Epidermal melanocyte (primary cell): ENCODE measurements around the gene MPPED2.

Source experiments
- DNase-seq: peaks from one replicate; pipeline ENCODE4 v3.0.0; 2011; ENCODE audit warnings: low spot score; ENCODE audit not compliant: insufficient read length

MPPED2 gene

DNA sequence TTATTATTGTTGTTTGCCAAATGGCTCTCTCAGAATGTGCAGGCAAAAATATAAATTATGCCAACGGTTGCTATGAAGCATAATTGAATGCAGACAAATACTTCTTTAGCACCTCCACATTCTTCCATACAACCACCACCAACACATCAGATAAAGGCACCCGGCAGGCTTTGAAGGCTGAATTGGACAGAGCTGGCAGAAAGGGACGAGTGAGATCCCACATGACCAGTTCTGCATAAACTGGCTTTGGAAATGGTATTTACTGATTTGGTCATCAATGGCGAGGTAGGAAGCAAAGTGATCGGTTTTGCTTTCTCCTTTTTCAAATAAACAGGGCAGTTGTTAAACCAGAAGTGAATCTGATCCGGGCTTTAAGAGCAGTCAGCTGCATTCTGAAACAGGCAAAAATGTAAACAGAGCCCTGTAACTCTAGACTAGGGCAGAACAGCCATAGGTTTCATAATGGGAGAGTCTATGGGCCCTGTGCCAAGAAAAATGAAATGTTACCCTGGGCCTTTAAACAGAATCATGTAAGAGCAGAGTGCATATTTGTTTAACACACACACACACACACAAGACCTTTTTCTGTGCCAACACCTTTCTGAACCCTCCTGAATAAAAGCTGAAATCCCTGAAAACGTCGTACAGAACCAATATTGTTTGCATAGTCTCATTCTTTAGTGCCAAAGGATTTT, 97.7 kb downstream of the MPPED2 start:
- no peak for DNase-seq

DNA sequence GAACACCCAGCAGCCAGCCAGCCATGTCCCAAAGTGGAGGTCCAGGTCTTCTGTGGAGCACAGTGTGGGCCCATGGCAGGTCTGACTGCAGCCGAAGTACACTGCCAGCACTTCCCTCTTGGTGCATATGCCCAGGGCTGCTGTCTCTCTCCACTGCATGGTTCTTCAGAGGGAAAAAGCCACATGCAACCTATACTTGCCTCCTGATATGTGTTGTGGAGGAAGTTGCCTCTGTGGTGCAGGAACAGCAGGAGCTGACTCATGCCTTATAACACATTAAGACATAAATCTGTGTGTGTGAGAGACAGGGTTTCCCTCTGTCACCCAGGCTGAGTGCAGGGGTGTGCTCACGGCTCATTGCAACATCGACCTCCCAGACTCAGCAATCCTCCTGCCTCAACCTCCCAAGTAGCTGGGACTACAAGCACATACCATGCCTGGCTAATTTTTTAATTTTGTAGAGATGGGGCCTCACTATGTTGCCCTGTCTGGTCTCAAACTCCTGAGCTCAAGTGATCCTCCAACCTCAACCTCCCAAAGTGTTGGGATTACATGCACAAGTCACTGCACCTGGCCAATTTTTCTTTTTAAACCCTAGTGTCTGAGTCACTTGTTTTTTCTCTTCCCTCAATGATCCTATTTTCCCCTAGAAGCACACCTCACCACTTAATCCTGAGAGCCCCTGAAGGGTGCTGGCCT, 98.8 kb downstream of the MPPED2 start:
- no peak for DNase-seq

DNA sequence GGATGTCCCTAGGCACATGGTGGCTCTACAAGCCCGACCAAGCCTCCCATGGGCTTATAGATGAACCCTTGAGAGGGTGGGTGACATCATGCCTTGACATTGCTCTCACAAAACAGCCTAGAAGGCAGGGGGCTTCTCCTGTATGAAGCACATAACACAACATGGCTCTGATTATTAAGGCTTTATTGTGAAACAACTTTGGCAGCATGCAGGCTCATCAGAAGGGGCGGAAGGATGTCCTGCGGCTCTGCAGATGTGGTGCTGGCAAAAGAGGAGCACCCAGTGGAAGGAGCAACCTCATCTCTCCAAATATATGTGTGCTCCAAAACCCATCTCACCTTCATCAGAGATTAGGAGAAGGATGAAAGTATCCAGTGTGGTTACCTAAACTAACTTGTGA, 100.4 kb downstream of the MPPED2 start:
- no peak for DNase-seq

DNA sequence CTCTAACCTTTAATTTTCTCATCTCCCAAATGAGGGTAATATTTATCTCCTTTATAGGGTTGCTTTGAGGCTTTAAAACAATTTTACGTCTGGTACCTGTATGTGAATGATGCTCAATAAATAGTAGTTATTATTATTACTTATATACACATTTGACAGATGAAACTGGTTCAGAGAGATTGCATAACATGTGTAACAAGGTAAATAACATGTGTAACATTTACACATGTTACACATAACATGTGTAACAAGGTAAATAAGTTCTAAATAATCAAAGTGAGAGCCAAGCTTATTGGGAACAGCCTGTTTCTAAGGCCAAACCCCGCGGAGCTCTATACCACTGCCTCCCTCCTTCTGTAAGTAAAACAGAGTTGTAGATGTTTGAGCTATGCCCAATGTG, 100.9 kb downstream of the MPPED2 start:
- DNase-seq, result no peak

DNA sequence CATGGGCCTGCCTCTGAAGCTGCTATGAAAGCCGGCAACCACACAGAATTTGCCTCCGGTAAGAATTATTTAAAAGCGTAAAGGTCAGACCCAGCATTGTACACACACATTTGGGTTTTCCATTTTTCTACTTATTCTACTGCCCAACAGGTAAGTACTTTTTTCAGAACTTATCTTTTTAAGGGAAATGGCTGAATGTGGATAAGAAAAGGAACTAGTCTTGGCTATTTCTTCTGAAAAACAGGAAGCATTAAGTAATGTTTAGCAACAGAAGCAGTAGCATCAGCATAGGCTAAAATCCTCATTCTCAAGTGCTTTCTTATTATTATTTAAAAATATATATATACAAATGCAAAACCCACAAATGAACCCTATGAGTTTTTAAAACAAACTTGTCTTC, 103.1 kb downstream of the MPPED2 start:
- DNase-seq, result no peak

DNA sequence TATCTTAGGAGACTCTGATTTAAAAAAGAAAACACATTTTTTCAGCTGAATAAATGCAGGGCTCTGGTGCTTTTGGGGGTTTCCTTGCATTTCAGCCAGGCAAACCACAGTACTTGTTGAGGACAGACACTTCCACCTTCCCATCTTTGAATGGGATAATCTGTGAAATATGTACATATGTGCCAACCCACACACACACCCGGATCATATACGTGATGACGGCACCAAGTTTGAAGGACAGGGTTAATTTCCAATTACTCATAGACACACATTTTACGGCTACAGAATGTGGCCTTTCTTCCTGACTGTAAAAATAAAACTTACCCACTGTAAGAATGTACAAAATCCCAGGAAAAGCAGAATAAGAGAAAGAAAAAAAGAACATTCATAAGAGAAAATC, 104.4 kb downstream of the MPPED2 start:
- DNase-seq, result no peak

DNA sequence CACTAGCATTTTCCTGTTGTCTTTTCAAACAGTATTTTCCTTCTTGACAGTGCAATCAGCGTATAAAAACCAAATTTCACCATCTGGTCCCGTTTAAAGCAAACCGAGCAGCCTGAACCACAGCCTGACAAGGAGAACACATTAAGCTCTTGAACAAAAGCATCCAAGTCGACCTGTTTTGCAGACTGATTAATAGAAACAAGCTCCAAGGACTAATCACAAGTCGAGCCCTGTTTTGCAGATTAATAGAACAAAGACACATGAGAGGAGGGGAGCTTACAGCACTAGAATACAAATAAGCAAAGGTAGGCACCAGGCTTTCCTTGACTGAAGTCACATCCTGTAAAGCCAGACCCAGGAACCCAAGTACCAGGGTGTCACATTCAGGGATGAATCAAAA, 104.8 kb downstream of the MPPED2 start:
- no peak for DNase-seq

DNA sequence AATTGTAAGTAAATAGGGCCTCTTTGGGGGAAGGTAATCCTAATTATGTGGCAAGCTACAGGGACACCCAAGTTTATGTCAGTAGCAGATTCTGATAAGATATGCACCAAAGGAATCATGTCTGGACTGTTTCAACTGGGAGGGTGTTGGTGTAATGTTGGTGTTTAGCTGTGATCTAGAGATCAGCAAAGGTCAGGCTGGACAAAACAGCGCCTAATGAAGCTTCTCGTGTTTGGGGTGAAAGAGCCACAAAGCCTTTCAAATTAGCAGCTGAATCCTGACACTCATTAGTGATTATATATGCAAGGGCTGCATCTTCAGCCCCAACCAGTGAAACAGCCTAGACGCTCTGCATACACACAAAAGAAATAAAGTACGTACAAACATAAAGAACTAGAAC, 106.3 kb downstream of the MPPED2 start:
- DNase-seq, result no peak

DNA sequence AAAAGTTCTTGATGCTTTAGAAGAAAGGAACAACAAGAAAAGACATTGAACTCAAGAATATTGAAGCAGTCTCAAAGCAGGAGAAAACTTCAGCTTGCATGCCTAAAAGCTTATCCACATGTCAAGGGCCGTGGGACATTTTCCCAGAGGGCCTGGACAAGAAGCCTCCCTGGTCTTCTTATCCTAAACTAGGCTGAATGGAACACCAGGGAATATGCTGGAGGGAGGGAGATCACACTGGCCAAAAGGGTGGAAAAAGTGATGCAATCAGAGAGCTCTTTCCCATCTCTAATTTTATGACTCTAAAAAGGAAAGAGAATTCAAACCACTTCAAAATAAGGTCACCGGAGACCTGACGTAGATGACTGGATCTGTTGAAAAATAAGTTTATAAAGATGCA, 107.2 kb downstream of the MPPED2 start:
- DNase-seq, result no peak

DNA sequence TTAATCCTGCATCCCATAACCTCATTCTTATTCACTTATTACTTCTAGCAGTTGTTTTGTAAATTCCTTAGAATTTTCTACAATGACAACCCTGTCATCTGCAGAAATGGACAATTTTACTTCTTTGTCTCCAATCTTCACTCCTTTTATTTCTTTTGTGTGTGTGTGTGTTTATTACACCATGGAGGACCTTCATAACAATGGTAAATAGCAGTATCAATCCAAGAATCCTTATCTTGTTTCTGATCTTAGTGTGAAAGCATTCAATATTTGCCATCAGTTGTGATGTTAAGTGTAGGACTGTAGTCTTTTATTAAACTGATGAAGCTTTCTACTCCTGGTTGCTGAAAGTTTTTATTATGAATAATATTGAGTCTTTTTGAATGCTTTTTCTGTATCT, 109.1 kb downstream of the MPPED2 start:
- DNase-seq, result no peak

DNA sequence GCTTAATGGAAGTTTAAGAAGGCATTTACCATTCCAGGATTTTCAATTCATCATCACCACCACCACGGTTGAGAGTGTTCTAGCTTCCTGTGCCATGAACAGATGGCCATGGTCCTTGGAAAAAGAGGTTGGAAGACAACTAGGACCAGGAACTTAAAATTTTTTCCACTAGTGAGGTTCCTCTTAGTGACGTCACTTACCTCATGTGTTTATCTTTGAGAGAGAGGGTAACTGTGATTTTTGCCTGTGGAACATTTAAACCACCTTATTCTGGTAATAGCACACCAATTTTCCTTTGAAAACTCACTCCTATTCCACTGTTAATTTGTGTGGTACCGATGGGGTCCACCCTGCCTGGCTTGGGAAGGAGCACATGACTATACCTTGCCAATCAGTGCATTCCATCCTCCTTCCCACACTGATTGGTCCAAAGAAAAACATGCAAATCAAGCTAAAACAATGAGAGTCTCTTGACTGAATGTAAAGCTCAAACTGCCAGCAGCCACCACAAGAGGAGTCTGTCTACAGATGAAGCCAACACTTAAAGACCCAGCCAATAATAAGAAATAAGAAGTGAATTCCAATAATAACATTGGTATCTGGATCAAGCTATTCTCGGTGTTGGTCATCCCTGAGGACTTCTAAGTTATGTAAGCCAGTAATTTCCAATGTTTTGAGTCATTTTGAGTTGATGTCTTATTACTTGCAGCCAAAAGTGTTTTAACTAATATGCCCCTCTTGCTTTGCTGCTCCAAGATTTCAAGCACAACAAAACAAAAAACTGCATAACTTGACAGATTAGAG, 111.8 kb downstream of the MPPED2 start:
- no peak for DNase-seq

DNA sequence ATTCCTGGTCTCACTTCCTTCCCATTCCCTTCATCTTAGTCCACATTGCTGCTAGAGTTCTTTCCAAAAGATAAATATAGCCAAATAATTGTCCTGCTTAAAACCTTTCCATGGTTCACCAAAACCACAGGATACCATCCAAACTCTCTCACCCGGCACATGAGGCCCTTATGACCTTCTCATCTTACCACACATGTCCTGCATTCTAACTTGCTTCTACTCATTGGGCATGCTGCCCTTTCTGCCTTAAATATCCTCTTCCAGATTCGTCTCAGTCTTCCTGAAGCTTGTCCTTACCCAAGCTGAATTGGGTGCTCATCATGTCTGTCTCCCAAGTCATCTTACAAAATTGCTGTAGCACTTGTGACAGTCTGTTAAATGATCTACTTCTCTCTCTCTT, 114.9 kb downstream of the MPPED2 start:
- no peak for DNase-seq

DNA sequence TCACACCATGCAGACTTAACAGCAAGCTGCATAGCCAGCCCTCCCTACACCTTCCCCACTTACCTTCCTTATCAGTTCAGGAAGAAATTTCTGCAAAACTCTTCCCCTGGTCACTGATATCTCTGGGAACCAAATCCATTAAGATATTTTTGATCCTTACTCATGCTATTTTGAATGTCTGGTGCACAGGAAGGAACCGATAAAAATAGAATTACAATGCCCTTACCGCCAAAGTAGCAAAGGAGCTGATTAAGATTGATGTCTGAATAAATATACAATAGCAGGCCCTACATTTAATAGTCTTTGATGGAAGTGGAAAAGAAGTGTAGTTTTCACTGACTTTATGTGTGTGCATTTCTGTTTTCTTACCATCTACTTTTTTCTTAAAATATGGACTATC, 117.3 kb downstream of the MPPED2 start:
- no peak for DNase-seq

DNA sequence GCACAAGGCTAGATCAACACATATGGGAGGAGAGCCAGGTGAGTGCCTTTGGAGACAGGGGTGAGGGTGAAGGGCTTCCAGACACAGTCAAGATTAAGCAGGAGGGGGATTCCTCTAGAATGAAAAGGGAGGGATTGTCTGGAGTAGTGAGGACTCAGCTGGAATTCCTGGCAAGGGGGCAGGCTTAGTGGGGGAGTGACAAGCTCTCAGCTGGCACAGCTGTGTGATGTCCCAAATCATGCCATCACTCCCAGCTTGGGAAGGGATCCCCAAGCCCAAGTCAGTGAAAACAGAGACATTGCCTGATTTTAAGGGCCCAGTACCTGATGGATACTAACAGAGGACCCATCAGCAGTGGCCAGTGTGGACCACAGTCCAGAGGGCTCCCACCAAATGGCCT, 119.0 kb downstream of the MPPED2 start:
- no peak for DNase-seq

DNA sequence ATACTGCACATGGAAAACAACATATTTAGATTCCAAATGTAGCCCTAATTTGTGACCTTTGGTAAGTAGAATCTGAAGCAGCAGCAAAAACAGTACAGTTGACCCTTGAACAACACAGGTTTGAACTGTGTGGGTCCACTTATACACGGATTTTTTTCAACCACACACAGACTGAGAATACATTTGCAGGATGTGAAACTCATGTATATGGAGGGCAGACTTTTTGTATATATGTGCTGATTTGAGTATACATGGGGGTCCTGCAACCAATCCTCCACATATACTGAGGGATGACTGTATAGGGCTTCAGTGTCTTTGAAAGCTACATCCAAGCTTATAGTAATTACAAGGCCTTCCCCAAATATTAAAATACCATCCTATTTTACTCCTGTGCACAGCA, 120.5 kb downstream of the MPPED2 start:
- no peak for DNase-seq

DNA sequence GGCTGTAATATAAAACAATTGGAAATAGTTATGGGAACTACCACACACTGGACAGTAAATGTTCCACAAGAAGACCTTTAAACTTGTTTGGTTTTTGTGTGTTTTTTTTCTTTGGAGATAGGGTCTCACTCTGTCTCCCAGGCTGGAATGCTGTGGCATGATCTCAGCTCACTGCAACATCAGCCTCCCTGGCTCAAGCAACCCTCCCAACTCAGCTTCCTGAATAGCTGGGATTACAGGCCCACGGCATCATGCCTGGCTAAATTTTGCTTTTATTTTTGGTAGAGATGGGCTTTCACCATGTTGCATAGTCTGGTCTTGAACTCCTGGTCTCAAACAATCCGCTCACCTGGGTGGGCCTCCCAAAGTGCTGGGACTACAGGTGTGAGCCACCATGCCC, 121.0 kb downstream of the MPPED2 start:
- no peak for DNase-seq

DNA sequence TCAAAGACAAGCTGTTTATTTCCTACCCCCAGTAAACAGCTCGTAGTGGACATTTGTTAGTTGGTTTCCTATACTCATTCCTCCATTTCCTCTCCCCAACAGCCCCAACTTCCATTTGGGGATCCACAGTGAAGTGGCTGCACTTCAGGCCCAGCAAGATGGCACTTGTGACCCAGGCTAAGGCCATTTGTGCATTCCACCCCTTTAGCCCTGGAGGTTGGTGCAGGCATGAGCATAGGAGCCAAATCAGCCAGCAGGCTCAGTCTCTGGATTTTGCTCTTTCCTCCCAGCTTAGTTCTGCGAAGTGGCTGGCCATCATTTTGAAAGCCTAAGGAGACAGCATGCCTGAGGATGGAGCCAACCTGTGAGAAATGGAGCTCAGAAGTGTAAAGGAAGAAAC, 122.9 kb downstream of the MPPED2 start:
- no peak for DNase-seq

DNA sequence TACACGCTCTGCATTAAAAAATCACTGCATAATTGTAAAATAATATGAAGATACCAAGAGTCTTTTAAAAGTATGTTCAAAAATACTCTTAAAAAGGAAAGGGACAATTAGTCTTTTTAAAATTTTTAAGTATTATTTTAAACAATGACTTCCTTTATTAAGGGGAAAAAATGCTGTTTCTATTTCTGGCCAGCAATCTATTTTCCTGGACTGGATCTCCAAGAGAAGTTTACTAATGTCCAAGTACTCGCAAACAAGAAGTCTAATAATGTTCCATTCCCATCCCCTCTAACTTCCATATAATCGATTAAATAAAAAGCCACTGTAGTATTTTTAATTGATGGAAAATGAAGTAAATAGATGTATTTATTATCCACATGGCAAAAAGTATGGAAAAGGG, 123.7 kb downstream of the MPPED2 start:
- DNase-seq, result no peak

DNA sequence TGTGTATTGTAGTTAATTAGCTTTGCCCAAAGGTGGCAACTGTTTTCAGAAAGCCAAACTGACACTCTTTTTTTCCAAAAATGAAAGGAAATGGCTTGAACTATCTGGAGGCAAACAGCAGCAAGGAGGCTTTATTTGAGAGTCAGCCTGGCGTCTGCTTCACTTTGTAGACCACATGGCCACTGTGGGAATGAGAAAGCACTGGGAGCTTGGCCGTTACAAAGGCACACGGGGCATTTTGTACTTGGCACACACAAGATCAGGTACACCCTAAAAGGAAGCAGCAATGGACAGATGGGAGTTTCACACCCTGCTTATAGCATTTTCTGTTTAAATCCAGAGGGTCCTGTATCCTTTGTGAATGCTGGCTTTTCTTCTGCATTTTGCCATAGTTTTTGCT, 126.3 kb downstream of the MPPED2 start:
- no peak for DNase-seq

DNA sequence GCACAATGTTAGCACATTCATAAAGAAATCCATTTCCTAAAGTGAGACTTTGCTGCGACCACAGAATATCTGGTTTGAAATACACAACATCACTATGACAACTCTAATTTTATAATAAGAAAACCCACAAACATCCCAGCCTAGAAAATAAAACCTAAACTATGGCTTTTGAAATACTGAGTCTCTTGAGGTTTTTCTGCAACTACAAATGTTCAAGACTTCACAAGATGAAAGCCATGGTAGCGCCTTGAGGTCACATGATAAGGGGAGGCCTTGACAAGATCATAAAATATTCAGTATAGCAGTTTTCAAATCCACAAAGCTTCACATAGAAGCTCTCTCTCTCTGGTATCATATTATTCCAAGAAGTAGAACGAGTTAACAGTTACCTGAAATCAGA, 126.8 kb downstream of the MPPED2 start:
- no peak for DNase-seq

DNA sequence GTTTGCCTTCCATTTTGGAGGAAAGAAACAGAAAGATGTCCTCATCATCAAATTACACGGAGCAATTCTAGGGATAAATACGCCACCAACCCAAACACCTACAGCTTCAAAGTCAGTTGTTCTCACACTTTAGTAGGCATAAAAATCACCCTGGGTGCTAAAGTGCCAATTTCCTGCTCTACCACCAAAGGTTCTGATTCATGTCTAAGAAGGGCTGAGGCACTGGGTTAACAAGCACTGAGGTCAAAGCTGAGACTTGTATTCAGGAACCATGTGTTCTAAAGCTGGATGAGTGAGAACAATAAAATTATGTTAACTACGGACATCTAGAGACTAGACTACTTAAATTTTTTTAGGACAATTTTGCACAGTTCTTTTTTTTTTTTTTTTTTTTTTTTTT, 127.6 kb downstream of the MPPED2 start:
- DNase-seq, result no peak

DNA sequence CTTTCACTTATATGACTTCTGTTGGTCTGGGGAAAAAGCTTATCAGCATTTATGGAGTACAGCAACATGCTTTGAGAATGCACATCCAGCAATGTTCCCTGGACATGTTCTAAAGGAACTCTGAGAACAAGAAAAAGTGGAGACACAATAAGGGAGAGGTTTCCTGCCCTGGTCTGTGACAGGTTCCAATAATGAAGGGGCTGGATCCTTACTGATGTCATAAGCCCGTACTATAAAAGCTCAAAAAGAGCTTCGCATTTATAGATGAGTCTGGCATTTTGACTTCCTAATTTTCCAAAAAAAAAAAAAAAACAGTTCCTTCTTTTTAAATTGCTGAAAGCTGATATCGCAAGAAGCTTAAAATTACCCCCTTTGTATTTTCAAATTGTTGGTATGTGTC, 129.1 kb downstream of the MPPED2 start:
- DNase-seq, result no peak

DNA sequence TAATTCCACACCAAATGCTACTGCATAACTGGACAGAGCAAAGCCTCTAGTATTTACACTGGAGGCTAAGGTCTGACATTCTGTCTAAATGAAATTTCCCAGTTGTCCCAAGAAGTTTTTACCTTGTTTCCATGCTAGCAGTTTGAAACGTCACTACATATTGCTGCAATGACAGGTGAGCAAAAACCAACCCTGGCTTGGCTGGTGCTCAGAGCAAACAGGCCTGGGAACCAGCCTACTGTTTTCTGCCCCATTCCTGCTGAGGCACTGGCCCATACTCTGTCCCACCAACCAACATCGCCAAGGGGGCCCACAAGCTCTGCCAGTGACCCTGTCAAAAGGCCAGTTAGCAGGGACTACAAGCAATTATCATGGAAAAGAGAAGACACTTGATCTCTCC, 131.1 kb downstream of the MPPED2 start:
- DNase-seq, result no peak
